HG03039 (cell line): Measurements from ENCODE around the gene DDX27.

Experiments used
- ATAC-seq: cut with Tn5 transposase; IDR thresholded peaks from one replicate; pipeline ENCODE4 v1.9.1; 2021; ENCODE audit warnings: mild to moderate bottlenecking, moderate library complexity; ENCODE audit not compliant: unreplicated experiment

DDX27 gene

GRCh38 chr20:49245921-49246740 lies 26.9 kb downstream of the DDX27 start:
- ATAC-seq, result no peak

DNA sequence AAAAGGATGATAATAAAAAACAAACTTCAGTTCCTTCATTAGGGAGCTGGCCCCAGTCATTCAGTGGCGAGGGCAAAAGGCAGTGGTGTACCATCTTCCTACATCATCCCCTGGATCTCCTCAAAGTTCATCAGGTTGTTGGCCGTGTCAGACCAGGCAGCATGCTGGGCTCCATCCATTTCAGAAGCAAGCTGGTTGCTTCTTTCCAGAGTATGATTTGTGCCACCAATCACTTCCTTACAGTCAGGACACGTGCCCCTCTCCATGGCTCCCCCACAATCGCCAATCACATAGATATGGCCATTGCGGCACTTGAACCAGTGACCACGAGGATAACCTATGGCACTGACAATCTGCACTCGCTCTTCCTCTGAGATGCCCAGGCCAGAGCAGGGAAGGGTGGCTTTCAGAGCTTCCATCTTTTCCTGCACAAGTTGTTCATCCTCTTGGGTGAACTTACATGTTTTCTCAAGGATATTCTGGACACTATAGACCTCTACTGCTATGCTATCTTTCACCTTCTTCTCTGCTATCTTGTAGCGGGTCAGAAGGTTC lies 28.0 kb downstream of the DDX27 start:
- no peak for ATAC-seq

- no peak for ATAC-seq
These were observed 28.6 kb downstream of the DDX27 start for GRCh38 chr20:49247792-49248191.

GRCh38 chr20:49248301-49248700 lies 29.1 kb downstream of the DDX27 start:
- no peak for ATAC-seq

GRCh38 chr20:49248879-49249665 lies 29.9 kb downstream of the DDX27 start:
- ATAC-seq, result no peak

- ATAC-seq, result no peak
These were observed 33.5 kb downstream of the DDX27 start for GRCh38 chr20:49252556-49253350.

DNA sequence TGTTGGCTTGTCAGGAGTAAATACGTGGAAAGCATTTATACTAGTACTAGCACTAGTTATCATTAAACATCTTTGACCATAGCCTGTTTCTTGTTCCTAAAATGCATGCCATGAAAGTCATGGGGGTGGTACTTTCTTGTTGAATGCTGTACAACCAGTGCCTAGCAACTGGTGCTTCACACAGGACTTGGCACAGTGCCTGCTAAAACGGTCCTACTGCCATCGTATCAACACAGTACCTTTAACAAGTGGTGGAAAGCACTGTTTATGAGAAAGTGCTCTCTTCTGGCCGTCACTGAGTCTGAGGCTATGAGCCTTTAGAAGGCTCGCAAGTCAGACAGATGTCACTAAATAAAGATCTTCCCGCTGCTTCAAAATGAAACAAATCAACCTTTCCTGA lies 37.0 kb downstream of the DDX27 start:
- no peak for ATAC-seq

DNA sequence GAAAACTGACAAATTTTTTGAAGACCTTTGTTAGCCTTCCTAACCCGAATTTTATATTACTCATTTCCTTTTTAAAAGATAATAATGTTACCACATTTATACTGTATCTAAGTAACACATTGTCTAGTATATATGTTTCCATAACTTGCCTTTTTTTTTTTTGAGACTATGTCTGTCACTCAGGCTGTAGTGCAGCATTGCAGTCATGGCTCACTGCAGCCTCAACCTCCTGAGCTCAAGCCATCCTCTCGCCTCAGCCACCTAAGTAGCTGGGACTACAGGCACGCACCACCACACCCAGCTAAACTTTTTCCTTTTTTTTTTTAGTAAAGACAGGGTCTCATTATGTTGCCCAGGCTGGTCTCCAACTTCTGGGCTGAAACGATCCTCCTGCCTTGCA lies 40.1 kb downstream of the DDX27 start:
- ATAC-seq, result no peak

- no peak for ATAC-seq
These were observed 40.6 kb downstream of the DDX27 start for GRCh38 chr20:49259799-49260198.

DNA sequence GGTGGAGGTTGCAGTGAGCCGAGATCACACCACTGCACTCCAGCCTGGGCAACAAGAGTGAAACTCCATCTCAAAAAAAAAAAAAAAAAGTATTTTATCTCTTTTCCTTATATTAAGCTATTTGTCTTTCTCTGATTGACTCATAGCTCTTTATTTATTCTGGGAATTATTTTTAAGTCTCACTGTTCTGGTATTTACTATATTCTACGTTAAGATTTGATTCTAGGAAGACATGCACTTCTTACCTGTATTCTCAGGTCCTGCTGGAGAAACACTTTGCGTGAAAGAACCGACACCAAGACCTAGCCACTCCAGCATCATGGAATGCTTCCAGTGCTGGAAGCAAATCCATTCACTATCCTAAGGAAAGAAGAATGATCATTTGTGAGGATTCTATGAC lies 41.0 kb downstream of the DDX27 start:
- no peak for ATAC-seq

DNA sequence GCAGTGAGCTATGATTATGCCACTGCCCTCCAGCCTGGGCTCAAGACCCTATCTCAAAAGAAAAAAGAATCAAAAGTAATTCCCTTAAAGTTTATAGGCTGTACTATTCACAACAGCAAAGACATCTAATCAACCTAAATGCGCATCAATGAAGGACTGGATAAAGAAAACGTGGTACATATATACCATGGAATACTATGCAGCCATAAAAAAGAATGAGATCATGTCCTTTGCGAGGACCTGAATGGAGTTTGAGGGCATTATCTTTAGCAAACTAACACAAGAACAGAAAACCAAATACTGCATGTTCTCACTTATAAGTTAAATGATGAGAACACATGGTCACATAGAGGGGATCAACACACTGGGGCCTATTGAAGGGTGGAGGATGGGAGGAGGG lies 42.0 kb downstream of the DDX27 start:
- ATAC-seq, result no peak

DNA sequence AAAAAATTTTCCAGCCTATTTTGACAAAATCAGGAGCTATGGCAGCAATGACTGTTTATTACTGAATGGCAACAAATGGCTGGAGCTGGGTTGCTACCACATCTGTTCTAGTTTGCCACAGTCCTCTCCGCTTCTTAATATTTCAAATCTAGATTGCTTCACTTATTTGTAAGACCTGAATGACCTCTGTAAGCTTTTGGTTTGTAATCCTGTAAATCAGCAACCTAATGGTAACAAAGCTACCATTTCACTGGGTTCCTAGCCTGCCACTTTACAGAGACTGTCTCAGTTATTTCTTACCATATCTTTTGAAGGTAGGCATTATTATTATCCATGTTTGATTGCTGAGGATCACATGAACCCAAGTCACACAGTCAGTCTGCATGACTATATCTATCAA lies 43.2 kb downstream of the DDX27 start:
- ATAC-seq, result no peak

GRCh38 chr20:49267327-49267726 lies 48.1 kb downstream of the DDX27 start:
- ATAC-seq, result no peak

- no peak for ATAC-seq
These were observed 49.6 kb downstream of the DDX27 start for GRCh38 chr20:49268600-49269365.

GRCh38 chr20:49270177-49270576 lies 51.0 kb downstream of the DDX27 start:
- no peak for ATAC-seq

DNA sequence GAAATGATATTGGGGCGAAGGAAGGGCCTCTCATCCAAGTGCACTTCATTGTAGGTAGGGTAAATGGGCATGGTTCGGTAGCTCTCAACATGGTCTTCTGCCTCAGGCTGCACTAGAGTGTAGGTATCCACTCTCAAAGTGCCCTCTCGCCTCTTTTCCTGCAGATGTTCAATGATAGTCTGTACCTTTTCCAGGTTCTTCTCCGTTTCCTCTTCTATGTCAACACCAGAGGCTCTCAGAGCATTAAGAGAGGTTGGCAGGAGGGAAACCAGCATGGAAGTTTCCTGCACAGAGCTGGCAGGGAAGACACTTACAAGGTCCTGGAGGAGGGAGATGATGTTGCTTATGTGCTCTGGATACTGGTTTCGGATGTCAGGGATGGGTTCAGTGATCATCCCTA lies 51.5 kb downstream of the DDX27 start:
- no peak for ATAC-seq

DNA sequence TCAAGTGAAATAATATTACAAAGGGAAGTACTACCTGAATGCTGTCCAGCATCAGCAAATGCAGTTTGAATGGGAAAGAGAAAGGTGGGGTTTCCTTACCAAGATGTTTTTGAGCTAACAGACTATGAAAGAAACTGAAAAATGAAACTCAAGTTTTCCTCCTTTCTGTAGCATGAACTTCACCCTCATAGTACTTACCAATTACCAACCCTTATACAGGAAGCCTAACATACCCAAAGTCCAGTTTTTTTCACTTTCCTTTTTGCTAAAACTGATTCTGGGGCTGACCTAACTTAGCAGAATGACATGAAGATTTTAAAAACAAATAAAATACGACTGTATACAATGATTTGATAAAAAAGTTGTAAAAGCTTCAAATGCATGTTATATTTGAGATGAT lies 53.4 kb downstream of the DDX27 start:
- ATAC-seq, result no peak

DNA sequence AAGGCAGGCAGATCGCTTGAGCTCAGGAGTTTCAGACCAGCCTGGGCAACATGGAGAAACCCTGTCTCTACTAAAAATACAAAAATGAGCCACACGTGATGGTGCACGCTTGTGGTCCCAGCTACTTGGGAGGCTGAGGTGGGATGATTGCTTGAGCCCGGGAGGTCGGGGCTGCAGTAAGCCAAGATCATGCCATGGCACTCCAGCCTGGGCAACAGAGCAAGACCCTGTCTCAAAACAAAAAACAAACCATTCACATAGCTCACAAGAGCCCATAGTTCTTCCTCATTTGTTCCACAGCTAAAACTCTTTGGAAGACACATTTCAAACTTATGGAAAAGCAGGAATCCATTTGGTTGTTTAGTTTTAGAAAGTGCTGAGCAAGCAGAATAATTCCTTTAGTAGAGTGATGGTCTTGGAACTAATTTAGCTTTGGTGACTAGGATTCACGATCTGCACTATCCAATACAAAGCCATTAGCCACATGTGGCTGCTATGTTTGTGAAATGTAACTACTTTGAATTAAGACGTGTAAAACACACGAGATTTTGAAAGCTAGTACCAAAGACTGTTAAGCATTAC lies 54.6 kb downstream of the DDX27 start:
- no peak for ATAC-seq

GRCh38 chr20:49275216-49275615 lies 56.0 kb downstream of the DDX27 start:
- no peak for ATAC-seq

DNA sequence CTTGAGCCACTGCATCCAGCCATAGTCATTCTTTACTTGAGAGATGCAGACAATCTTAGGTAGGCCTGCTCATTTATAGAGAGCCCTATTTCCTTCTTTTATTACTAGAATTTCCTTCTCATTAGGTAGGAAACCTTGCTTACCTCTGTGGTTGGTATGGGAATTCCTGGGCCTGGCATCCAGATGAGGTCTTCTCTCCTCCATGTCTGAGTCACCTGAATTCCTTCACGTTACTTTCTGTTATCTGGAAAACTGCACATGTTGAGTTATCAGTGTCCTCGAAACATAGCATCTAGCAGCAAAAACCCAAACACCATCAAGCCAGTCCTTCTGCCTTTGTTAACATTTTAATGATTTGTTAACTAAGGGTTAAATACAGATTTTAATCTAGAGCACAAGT lies 56.4 kb downstream of the DDX27 start:
- no peak for ATAC-seq
